IgD-negative memory B cell (primary cell): ENCODE measurements around the gene TEKT2. TPM values are rescaled to one million over a fixed set of nuclear protein-coding genes. Genes with fewer than 3 reads are reported as not detected.

ENCODE experiments used
- H3K27ac Mint-ChIP-seq, 3 donors: one replicate each; pipeline ENCODE4 v1.8.0; 2020 to 2022; ENCODE audit warnings: mild to moderate bottlenecking in 3 of 3, mixed read lengths in 3 of 3, moderate library complexity in 1 of 3
- H3K27me3 Mint-ChIP-seq: one replicate; pipeline ENCODE4 v1.8.0; 2021; ENCODE audit warnings: mixed read lengths
- H3K36me3 Mint-ChIP-seq: one replicate; pipeline ENCODE4 v1.8.0; 2020; ENCODE audit warnings: mild to moderate bottlenecking, mixed read lengths
- H3K4me1 Mint-ChIP-seq, 3 donors: one replicate each; pipeline ENCODE4 v1.8.0; 2020 to 2022; ENCODE audit warnings: mixed read lengths in 3 of 3, mild to moderate bottlenecking in 1 of 3
- H3K4me3 Mint-ChIP-seq, 4 donors: one replicate each; pipeline ENCODE4 v1.8.0; 2020 to 2022; ENCODE audit warnings: mild to moderate bottlenecking in 4 of 4, mixed read lengths in 4 of 4, moderate library complexity in 3 of 4
- H3K9me3 Mint-ChIP-seq, 3 donors: one replicate each; pipeline ENCODE4 v1.8.0; 2020 to 2021; ENCODE audit warnings: mixed read lengths in 3 of 3, mild to moderate bottlenecking in 1 of 3
- polyA plus RNA-seq: library from polyadenylated mRNA; unstranded; fragments of 300-500 nt; fragmentation: Illumina TruSeq; gene quantifications from one replicate; pipeline ENCODE4 v1.2.3, GENCODE V29; 2021

The TEKT2 gene
- polyA plus RNA-seq, 1 donor from 2014 or later: not detected

DNA sequence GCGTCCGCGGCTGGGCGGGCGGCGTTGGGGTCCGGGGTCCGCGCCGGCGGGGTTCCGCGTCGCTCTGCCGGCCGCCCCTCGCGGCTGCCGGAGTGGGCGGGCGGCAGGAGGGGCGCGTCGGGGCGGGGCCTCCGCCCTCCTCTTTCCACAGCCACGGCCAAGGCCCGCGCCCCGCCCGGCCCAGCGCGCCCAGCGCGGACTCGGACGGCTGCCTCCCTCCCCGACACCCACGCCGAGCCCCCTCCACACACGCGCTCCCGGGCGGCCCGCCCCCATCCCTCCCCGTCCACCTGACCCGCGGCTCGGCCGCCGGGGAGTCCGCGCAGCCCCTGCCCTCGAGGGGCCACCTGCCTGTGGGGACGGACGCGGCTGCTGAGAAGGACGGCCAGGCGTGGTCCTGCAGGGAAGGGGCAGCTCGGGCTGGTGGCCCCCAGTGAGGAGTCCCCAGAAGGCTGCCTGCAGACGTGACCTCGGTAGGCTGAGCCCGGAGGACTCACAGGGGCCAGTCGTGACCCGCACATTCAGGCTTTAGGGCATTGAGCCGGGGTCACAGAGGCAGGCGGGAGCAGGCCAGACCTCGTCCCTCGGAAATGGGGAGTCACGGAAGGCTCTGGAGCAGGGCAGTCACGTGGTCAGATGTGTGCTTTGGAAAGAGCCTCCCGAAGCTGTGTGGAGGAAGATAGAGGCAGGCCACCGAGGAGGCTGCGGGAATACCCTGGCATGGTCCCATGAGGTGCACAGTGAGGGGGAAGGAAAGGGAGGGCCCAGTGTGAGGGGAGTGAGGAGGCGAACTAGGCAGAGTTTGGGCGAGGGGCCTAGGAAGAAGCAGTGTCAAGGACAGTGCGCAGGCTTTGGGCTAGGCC is 41.5 kb downstream of the TEKT2 start, which contains the start of gene COL8A2:
TSS of gene COL8A2 (minus strand) at position 94 of the 863 bp plus-strand sequence. CDS start 24,980 bp downstream, outside the sequence.
- peaks cover 6 to 16% (median 14%) of the 10 kb centered on the region in 3 donors for H3K4me1 Mint-ChIP-seq
- H3K27ac Mint-ChIP-seq: peak within 1 kb of the TSS in 2 of 3 donors; percentile 46 to 54
- peak within 1 kb of the TSS; percentile 38 to 88 (median 70) for H3K4me3 Mint-ChIP-seq
- H3K27me3 Mint-ChIP-seq: peaks cover 17% of the 10 kb centered on the region
- H3K9me3 Mint-ChIP-seq: no peaks in the 10 kb centered on the region
- no peaks in the 10 kb centered on the region for H3K36me3 Mint-ChIP-seq

DNA sequence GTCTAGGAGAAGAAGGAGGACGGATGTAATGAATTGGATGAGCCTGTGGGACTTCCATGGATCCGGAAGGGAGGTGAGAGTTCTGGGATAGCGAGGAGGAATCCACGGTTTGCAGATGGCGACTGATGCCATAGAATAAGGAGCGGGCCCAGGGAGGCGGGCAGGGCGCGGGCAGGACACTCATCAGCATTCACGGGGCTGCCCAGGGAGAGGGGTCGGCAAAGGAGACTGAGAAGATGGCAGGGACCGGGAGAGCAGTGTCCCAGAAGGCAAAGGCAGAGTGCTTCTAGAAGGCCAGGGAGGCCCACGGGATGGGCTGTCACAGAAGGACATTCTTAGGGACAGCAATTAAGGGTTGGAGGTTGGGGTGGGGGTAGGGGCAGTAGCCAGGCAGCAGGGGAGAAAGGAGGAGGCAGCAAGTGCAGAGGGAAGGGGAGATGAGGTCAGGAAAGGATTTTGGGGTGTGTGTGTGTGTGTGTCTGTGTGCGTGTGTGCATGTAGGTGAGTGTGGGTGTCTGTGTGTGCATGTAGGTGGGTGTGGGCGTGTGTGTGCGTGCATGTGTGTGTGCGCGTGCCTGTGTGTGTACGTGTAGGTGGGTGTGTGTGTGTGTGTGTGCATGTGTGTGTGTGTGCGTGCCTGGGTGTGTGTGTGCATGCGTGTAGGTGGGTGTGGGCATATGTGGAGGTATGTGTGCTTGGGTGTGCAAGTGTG is 42.3 kb downstream of the TEKT2 start:
- Mint-ChIP-seq H3K9me3 (no peaks in the 10 kb centered on the region), H3K4me3 (peak overlapping the region in 3 of 4 donors; percentile 2 to 29 (median 21)), H3K4me1 (peaks cover 6 to 16% (median 14%) of the 10 kb centered on the region in 3 donors), H3K27me3 (peaks cover 17% of the 10 kb centered on the region), H3K27ac (peak overlapping the region in 2 of 3 donors; percentile 46 to 54), H3K36me3 (no peaks in the 10 kb centered on the region)

DNA sequence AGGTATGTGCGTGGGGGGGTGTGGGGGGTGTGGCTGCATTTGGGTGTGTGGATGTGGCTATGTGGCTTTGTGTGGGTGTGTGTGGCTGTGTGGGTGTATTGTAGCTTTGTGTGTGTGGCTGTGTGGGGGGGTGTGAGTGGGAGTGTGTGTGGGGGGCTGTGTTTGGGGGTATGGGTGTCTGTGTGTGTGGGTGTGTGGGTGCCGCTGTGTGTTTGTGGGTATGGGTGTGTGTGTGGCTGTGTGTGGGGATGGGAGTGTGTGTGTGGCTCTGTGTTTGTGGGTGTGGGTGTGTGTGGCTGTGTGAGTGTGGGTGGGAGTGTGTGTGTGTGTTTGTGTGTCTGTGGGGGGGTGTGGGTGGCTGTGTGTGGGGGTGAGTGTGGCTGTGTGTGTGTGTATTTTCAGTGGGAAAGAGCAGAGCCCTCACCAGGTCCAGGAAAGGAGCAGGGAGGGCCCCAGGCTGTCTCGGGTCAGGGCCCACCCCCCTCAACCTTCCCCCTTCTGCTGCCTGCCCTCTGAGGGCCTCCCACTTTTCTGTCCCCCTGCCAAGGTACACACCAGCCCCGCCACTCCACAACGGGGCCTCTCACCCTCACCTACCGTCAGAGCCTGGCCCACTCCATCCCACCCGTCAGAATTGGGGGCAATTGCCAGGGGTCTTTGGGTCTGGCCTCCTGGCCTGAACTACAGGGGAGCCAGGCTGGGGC is 43.1 kb downstream of the TEKT2 start:
- Mint-ChIP-seq H3K9me3 (no peaks in the 10 kb centered on the region), H3K4me1 (peaks cover 6 to 16% (median 14%) of the 10 kb centered on the region in 3 donors), H3K27me3 (peaks cover 17% of the 10 kb centered on the region), H3K4me3 (peak overlapping the region in 1 of 4 donors; percentile 9), H3K27ac (no peak overlapping the region), H3K36me3 (no peaks in the 10 kb centered on the region)

DNA sequence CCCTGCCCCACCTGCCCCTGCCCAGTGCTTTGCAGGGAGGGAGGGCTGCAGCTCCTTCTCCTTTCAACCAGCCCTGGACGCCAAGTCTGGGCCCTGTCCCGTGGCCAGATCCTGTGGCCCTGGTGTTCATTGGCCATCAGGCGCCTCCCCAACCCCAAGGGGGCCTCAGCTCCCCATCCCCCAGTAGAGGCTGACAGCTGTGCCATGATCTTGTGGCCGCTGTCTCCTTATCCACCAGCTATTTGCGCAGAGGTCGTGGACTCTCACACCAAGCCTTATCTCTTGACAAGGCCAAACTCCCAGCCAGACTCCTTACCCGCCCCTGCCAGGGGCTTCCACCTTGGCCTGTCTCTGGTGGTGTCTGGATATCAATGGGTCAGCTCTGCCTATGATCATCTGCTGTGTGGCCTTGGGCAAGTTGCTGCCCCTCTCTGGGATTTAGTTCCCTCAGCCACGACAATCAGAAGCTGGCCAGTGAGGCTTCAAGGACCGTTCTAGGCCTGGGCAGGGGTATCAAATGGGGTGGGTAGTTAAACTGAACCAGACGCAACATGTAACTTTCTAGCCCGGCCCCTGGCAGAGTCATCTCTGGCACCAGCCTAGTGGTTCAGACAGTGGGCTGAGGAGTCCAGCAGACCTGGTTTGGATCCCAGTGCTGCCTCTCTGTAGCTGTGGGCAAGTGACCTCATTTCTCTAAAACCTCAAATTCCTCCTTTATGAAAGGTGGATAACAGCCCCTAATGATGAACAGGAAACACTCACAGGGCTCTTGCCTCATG is 44.4 kb downstream of the TEKT2 start:
- Mint-ChIP-seq H3K27ac (no peak overlapping the region), H3K4me1 (peaks cover 4 to 7% (median 4%) of the 10 kb centered on the region in 3 donors), H3K27me3 (peaks cover 12% of the 10 kb centered on the region), H3K36me3 (no peaks in the 10 kb centered on the region), H3K9me3 (no peaks in the 10 kb centered on the region), H3K4me3 (no peak overlapping the region)

DNA sequence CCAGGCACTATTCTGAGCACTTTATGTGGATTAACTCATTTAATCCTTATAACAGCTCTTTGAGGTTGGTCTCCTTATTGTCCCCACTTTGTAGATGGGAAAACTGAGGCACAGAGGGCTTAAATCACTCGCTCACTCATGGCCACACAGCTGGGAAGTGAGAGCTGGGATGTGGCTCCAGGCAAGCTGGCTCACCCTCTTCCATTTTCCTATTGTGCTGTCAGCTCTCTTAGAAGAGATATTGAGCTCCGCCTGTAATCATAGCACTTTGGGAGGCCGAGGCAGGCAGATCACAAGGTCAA is 45.0 kb downstream of the TEKT2 start:
- Mint-ChIP-seq H3K36me3 (no peaks in the 10 kb centered on the region), H3K4me1 (peaks cover 0 to 3% (median 0%) of the 10 kb centered on the region in 3 donors), H3K27me3 (peaks cover 10% of the 10 kb centered on the region), H3K9me3 (no peaks in the 10 kb centered on the region), H3K4me3 (no peak overlapping the region), H3K27ac (no peak overlapping the region)

DNA sequence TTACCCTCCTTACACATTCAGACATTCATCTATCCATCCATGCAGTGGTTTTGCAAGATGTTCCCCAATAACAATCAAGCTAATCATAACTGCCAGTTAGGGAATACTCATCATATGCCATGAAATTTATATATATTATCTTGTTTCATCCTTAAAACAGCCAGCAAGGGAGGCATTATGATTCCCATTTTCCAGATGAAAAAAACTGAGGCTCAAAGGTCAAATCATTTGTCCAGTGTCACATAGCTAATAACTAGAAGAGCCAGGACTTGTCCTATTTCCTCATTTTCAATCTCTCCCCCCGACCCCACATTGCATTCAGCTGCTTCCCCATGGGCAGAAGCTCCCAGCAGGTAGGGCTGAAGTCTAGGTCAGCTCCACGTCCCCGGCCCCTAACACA is 48.1 kb downstream of the TEKT2 start:
- no peak overlapping the region for H3K27ac Mint-ChIP-seq
- no peak overlapping the region for H3K4me3 Mint-ChIP-seq
- no peaks in the 10 kb centered on the region for H3K27me3 Mint-ChIP-seq
- H3K36me3 Mint-ChIP-seq: no peaks in the 10 kb centered on the region
- H3K9me3 Mint-ChIP-seq: no peaks in the 10 kb centered on the region
- H3K4me1 Mint-ChIP-seq: no peaks in the 10 kb centered on the region

DNA sequence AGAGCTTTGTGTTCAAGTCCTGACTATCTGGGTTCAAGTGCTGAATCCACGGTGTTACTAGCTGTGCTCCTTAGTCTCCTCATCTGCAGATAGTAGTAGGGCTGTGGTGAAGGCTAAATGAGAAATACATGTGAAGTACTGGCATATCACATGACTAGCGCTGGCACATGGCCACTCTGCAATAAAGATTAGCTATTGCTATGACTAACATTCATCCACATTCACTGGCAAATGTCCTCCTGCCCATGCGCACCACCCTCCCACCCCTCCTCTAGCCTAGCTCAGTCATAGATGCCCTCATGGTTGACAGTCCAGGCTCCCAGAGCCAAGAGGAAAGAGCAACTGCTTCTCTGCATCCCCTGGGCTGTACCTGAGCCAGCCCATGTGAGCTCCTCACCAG is 49.6 kb downstream of the TEKT2 start:
- H3K9me3 Mint-ChIP-seq: no peaks in the 10 kb centered on the region
- H3K4me3 Mint-ChIP-seq: no peak overlapping the region
- no peaks in the 10 kb centered on the region for H3K4me1 Mint-ChIP-seq
- no peaks in the 10 kb centered on the region for H3K36me3 Mint-ChIP-seq
- H3K27me3 Mint-ChIP-seq: no peaks in the 10 kb centered on the region
- H3K27ac Mint-ChIP-seq: no peak overlapping the region

DNA sequence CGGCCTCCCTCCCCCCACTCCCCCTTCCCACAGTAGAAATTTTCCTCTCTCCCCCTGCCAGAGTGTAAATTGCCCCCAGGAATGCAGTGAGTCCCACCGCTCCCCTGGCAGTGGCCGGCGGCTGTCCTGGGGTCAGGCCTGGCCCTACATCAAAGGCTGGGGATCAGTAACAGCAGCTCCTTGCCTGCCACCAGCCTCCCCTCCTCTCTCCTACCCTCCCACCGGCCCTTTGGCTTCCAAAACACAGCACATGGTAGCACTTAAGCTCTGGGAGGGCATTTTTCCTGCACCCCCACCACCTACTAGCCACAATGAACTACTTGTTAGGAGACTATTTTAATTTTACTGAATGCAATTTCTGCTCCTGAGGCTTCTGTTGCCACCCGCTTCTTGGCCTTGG is 50.1 kb downstream of the TEKT2 start:
- no peaks in the 10 kb centered on the region for H3K27me3 Mint-ChIP-seq
- no peaks in the 10 kb centered on the region for H3K9me3 Mint-ChIP-seq
- no peaks in the 10 kb centered on the region for H3K4me1 Mint-ChIP-seq
- no peaks in the 10 kb centered on the region for H3K36me3 Mint-ChIP-seq
- no peak overlapping the region for H3K27ac Mint-ChIP-seq
- no peak overlapping the region for H3K4me3 Mint-ChIP-seq

DNA sequence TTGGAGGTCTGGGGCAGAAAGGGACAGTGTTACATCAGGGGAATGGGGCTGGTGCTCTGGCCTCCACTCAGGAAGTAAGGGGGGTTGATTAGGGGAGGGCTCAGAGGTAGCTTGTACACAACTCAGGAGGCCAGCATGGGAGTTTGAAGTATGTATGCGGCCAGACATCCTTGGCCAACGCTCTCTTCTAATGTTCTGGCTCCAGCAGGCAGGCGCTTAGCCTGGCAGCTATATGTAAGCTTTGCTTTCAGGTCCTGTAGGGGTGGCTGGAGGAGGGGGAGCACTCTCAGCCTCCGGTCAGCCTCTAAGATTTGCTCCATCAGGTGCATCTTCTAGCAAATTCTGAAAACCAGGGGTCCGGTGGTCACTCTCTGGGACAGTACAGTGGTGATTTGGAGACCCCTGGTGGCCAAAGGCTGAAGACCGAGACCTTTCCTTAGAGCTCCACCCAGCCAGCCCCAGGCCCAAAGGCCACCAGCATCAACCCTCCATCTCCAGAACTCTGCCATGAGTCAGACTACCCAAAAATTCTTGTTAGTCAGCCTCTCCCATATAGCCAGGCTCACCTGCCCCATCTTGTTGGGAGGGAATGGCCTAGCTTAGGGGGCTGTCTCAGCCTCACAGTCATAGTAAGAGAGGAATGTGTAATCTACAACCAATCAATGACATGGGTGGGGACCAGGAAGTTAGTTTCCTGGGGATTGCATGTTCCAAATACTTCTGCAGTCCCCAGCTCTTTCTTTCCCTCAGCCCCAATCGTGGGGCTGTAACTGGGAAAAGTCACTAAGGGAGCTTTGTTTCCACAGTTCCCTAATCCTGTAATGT is 50.8 kb downstream of the TEKT2 start:
- Mint-ChIP-seq H3K4me3 (no peak overlapping the region), H3K9me3 (no peaks in the 10 kb centered on the region), H3K4me1 (no peaks in the 10 kb centered on the region), H3K27ac (no peak overlapping the region), H3K36me3 (no peaks in the 10 kb centered on the region), H3K27me3 (no peaks in the 10 kb centered on the region)

DNA sequence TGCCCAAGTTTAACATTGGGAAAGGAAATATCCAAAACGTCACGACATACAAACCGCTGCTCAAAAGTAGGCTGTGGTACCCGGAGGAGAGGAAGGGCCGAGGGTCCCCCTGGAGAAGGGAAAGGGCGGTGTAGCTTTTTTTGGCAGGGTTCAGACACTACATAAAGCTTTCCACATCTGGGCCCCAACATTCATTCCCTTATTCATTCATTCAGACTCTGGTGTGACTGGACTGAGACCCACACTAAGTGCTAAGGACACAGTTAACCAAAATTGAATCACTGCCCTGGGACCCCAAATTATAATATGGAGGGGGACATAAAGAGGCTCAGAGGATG is 51.4 kb downstream of the TEKT2 start:
- H3K4me1 Mint-ChIP-seq: no peaks in the 10 kb centered on the region
- H3K9me3 Mint-ChIP-seq: no peaks in the 10 kb centered on the region
- no peaks in the 10 kb centered on the region for H3K27me3 Mint-ChIP-seq
- H3K27ac Mint-ChIP-seq: no peak overlapping the region
- H3K36me3 Mint-ChIP-seq: no peaks in the 10 kb centered on the region
- peak overlapping the region in 1 of 4 donors; percentile 59 for H3K4me3 Mint-ChIP-seq

DNA sequence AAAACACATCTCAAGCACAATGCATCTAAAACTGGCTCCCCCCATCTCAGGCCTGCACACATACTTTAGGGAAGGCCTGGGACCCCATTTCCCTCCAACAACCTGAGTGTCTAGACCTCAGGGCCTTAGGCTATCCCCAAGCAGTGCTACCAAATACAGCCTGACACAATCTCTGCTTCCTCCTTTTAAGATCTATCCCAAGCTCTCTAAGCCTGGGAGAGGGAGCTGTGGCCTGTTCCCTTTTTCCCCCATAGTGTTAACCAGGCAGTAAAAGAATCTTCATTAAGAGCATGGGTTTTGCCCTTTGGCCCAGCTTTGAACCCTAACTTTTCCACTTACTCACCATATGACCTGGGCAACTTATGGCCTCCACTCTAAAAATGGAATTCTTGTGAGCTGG is 51.9 kb downstream of the TEKT2 start:
- Mint-ChIP-seq H3K4me1 (peaks cover 0 to 2% (median 0%) of the 10 kb centered on the region in 3 donors), H3K27ac (peak overlapping the region in 1 of 3 donors; percentile 47), H3K27me3 (no peaks in the 10 kb centered on the region), H3K36me3 (no peaks in the 10 kb centered on the region), H3K9me3 (no peaks in the 10 kb centered on the region), H3K4me3 (peak overlapping the region in 1 of 4 donors; percentile 59)

DNA sequence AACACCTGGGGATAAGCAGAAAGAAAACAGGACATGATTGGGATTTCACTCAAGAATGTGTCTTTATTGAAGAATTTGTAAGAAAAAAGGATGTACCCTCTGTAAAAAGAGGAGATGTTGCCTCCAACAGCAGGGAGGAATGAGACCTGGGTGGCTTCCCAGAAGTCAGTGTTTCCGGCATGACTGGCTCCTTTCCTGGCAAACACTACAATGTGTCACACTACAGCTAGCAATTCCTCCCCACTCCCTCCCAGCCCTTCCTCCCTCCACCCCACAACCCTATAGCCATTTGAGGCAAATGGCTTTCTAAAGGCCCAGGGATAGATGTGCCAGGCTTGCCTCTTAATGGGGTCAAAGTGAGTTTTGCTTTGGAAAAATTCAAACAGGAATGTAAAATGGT is 52.6 kb downstream of the TEKT2 start:
- Mint-ChIP-seq H3K4me1 (peaks cover 0 to 6% (median 5%) of the 10 kb centered on the region in 3 donors), H3K36me3 (no peaks in the 10 kb centered on the region), H3K27me3 (no peaks in the 10 kb centered on the region), H3K9me3 (no peaks in the 10 kb centered on the region), H3K27ac (peak overlapping the region in 1 of 3 donors; percentile 47), H3K4me3 (no peak overlapping the region)

DNA sequence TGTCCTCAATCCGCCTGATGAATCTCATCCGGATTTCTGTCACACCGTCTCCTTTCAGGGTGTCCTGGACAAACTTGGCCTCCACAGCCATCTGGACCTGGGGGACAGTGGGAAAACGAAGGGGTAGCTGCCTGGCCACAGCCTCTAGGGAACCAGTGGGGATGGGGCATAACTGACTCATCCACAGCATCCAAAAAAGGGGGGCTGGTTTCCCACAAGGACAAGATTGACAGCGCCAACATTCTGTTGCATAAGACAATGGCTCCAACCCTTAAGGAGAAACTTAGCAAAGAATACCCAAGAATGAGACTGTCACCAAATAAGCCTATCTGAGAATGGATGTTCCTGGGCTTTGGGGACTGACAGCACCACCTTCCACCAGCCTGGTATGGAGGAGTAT is 53.3 kb downstream of the TEKT2 start:
- no peaks in the 10 kb centered on the region for H3K36me3 Mint-ChIP-seq
- no peak overlapping the region for H3K4me3 Mint-ChIP-seq
- no peaks in the 10 kb centered on the region for H3K27me3 Mint-ChIP-seq
- no peak overlapping the region for H3K27ac Mint-ChIP-seq
- no peaks in the 10 kb centered on the region for H3K9me3 Mint-ChIP-seq
- H3K4me1 Mint-ChIP-seq: peaks cover 5 to 10% (median 9%) of the 10 kb centered on the region in 3 donors

DNA sequence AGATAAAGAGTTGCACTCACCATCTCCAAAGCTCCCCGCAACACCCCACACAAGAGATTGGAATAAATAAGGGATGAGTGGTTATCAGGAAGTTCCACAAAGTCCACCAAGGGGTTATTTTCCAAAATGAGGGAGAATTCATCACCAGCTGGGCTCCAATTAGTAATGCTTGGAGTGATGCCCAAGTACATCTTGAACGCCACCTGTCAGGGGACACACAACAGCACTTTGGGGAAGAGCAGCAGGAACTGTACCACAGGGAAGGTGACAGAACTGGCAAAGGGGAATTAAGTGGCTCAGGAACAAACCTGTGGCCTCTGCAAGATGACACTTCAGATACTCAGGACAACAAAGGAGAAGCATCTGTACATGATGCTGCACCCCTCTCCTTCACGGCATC is 53.9 kb downstream of the TEKT2 start:
- H3K9me3 Mint-ChIP-seq: no peaks in the 10 kb centered on the region
- H3K4me1 Mint-ChIP-seq: peaks cover 8 to 11% (median 9%) of the 10 kb centered on the region in 3 donors
- H3K27ac Mint-ChIP-seq: no peak overlapping the region
- H3K36me3 Mint-ChIP-seq: no peaks in the 10 kb centered on the region
- H3K27me3 Mint-ChIP-seq: no peaks in the 10 kb centered on the region
- no peak overlapping the region for H3K4me3 Mint-ChIP-seq
